HG03159 (cell line): ENCODE measurements around the gene PLCZ1.
"Not testable (repeated sequence)": the region's sequence is repeated elsewhere in the genome, so short reads cannot be mapped to it uniquely, and the experiment has no call there.

Source experiments
- ATAC-seq: cut with Tn5 transposase; IDR thresholded peaks from one replicate; pipeline ENCODE4 v1.9.1; 2021; ENCODE audit warnings: mild to moderate bottlenecking, moderate library complexity; ENCODE audit not compliant: unreplicated experiment

PLCZ1 gene

DNA sequence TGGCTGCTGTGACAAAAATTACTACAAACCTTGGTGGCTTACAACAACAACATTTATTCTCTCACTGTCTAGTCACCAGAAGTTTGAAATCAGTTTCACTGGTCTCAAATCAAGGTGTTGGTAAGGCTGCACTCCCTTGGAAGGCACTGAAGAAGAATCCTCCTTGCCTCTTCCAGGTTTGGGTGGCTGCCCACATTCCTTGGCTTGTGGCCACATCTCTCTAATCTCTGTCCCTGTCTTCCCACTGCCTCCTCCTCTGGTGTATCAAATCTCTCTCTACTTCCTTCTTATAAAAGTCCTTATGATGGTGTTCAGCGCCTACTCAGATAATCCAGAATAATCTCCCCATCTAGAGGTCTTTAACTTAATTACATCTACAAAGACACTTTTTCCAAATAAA is 31.0 kb downstream of the PLCZ1 start:
- ATAC-seq, result no peak

DNA sequence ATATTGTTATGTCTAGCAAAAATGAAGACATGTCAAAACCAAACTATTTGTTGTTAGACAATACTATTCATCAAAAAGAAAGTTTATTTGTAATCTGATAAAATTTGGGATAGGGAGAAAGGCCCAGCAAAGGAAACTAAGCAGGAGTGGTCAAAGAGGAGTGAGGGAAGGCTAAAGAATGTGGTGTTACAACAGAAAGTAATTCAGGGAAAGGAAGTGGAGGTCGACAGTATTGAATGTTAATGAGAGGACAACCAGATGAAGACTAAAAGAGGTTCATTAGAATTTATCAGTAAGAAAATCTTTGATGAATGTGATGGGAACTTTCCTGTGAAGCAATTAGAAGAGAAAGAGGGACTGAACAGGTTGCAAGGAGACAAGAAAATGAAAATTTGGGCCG is 33.9 kb downstream of the PLCZ1 start:
- no peak for ATAC-seq

- no peak for ATAC-seq
These were observed 34.5 kb downstream of the PLCZ1 start for GRCh38 chr12:18703321-18703720.

DNA sequence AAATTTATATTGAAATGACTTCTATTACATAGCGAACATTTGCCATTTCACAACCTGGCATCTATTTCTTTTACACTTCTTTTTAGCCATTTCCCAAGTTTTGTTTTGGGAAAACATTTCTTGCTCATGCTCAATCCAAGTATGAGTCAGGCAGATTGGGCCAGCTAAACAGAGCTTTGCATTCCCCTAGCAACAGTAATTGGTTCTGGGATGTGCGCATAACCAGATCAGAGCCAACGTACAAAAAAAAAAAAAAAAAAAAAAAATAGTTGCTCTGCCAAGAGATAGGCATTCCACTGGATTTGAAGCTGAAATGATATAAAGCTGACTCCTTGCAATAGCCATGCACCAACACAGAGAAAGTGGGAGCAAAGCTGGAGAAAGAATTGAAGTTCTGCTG is 37.5 kb downstream of the PLCZ1 start:
- ATAC-seq, result no peak

GRCh38 chr12:18696971-18697602 is 40.7 kb downstream of the PLCZ1 start:
- no peak for ATAC-seq

DNA sequence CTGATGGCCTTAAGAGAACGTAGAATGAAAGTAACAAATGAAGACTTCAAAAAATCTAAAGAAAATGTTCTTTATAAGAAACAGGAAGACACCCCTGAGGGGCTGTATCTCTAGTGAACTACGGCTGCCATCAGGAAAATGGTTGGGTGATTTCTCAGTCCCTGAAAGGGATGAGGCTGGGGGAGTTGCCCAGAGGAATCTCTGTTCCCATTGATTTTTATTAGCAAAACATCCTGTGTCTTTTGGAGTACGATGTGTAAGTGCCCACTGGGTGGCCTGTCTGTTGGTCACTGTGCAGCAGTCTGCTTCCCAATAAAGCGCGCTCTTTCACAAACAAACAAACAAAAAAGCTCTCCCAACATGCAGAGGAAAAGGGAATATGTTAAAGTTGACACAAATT is 43.8 kb downstream of the PLCZ1 start:
- ATAC-seq, result not testable (repeated sequence)

GRCh38 chr12:18690653-18691052 is 47.2 kb downstream of the PLCZ1 start:
- ATAC-seq, result no peak

DNA sequence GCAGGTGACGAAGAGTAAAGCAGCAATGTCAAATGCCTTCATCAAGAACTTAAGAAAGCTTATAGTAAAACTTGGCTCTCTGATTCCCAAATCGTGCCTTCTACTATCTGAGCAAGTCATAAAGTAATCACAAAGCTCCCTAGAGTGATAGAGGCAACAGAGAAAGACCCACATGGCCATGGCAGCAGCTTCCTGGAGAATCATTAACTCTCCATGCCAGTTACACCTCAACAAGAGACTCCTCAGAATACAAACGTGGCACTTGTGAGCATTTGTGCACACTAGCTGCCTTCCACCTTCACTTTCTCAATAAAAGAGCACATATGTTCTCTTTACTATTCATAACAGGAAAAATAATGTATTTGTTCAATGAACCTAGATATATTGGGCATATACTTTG is 48.0 kb downstream of the PLCZ1 start:
- no peak for ATAC-seq

DNA sequence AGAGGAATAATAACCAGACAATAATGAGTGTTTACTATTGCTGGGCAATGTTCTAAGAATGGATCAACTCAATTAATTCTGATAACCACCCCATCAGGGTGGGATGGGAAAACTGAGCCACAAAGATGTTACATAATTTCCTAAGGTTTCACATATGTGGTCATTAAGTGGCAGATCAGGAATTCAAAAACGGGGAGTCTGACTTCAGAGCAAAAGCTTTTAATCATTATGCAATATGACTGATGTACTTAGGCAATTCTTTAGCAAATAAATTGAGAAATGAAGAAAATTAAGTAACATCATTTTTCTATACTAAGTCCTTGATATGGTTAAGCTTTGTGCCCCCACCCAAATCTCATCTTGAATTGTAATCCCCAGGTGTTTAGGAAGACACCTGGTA is 53.4 kb downstream of the PLCZ1 start:
- no peak for ATAC-seq

GRCh38 chr12:18683327-18684013 is 54.3 kb downstream of the PLCZ1 start:
- ATAC-seq, result no peak

DNA sequence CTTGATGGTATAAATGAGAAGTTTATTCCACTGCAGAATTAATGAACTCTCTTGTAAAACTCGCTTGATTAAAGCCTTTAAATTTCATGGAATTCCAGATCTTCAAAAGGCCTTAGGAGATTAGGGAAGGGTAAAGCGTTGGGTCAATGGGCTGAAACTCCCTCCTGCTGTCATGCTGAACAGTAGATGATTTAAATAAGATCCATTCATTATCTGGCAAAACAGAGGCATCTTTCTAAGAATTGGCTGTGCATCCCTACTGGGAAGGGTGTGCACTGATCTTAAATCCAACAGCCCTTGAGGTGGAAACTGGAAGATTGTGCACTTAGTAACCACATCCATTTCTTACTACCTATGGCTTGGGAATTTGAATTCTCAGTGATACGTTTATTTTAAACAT is 56.0 kb downstream of the PLCZ1 start:
- no peak for ATAC-seq

DNA sequence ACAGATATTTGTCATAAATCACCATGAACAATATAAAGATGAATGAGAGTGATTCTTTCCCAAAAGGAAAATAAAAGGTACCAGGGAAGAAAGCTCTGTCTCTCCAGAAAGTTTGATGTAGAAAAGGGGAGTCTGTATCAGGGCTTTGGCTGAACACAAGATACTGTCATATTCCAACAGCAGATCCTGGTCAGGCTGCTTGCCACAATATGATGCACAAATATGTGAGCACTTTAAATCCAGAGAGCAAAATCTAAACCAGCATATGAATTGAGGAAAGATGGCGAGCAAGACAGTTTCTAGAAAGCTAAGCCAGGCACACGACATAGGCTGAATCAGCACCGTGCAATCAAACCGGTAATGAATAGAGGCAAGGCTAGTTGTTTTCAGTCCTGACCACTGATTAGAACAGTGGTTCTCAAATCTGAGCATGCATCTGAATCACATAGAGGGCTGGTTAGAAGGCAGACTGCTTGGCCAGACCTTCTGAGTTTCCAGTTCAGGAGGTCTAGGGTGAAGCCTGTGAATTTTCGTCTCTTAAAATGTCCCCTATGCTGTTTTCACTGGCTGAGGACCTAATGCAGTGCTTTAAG is 60.7 kb downstream of the PLCZ1 start:
- no peak for ATAC-seq

DNA sequence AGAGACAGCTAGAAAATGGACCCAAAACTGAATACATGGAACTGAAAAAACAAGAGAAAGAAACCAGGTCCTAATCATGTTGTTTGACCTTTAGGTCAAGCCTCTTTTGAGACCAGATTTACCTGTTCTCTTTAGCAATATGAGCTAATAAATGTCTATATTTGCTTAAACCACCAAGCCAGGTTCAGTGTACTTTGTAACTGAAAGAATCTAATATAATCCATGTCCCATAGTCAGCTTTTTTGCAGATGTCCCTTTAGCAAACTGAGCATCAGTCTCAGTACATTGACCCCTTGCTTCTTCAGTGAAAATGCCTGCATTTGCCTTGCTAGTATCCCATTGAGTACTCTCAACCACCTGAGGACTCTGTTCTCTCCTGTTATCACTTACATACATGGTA is 61.7 kb downstream of the PLCZ1 start:
- no peak for ATAC-seq

DNA sequence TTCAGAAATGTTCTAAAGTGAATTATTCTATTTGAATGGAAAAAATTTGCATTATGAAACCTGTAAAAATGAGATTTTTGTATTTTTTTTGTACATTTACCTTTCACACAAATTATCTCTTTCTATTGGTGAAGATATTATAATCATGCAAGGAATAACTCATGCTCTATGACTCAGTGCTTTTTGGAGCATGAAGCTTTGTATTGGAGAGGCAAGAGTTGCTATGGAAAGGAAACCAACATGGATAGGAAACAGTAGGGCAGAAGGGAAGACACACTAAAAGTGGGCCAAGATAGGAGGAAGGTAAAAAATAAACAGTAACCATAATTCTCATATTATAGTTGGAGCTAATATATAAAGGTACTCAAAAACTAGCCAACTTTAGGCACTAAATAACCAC is 79.0 kb downstream of the PLCZ1 start:
- ATAC-seq, result no peak

DNA sequence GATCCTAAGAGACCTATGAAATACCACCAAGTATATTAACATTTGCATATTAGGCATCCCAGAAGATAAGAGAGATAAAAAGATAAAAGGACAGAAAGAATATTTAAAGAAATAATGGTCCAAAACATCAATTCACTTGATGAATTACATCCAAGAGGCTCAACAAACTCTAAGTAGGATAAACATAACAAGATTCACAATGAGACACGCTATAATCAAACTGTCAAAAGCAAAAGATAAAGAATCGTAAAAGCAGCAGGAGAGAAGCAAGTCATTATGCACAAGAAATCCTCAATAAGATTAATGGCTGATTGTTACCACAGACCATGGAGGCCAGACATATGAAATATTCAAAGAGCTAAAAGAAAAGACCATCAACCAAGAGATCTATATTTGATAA is 79.6 kb downstream of the PLCZ1 start:
- no peak for ATAC-seq

DNA sequence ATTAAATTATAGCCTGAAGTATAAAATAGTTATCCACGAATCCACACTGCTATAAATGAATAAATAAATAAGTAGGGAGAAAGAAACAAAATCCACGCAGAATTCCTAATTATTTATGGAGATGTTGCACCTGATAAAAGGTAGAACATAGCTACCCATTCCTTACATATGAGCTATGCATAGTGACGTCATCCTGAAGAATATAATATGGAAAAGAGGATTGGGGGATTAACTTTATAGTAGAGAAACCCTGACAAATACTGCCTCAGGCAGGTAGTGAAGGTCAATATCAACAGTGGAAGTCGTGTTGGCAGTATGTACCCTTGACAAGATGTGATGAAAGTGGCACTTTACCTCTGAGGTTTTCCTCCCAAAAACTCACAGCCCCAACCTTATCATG is 82.5 kb downstream of the PLCZ1 start:
- ATAC-seq, result no peak

DNA sequence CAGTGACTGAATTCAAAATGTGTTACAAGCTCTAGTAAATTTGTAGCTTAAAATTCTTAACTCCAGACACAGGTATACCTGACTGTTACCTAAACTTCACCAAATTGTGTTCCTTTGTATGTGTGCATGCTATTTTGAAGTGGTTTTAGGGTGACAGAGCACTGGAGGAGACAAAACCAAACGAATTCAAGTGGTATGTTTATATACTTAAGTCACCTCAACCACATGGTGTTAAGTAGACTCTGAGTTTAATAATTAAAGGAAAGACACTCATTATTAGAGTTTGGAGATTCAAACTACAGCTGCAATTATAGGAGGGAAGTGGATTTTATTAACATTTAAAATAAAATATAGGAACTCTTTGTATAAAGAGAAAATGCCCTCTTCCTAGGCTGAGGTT is 84.3 kb downstream of the PLCZ1 start:
- ATAC-seq, result no peak

- ATAC-seq, result no peak
These were observed 85.2 kb downstream of the PLCZ1 start for GRCh38 chr12:18652596-18652995.

GRCh38 chr12:18651525-18651924 is 86.3 kb downstream of the PLCZ1 start:
- ATAC-seq, result no peak

GRCh38 chr12:18646286-18646890 is 91.4 kb downstream of the PLCZ1 start:
- ATAC-seq, result no peak

GRCh38 chr12:18644564-18644963 is 93.2 kb downstream of the PLCZ1 start:
- ATAC-seq, result no peak

- no peak for ATAC-seq
These were observed 94.1 kb downstream of the PLCZ1 start for GRCh38 chr12:18643681-18644080.
